ENCODE data around the gene MCU.

GRCh38 chr10:72925951-72926465 lies 234.1 kb downstream of the MCU start:
- TF ChIP-seq CTCF (IDR thresholded peaks at IDR 0.05) (no peak), POLR2A (IDR thresholded peaks at IDR 0.05) (no peak)

Measured in body of pancreas (tissue), 4 donors.